ENCODE measurements around the gene NHP2. TPM values are rescaled to one million over a fixed set of nuclear protein-coding genes. Genes with fewer than 3 reads are reported as not detected.
A peak's percentile ranks its signal among the peaks of the same experiment; 100 is the strongest.

NHP2 gene
- total and polyA plus RNA-seq, 10 of the 15 experiments (the other 5 are each of a cell fraction or from before 2014, with no cell fraction given), result 39.2 to 513 (median 198) TPM

DNA sequence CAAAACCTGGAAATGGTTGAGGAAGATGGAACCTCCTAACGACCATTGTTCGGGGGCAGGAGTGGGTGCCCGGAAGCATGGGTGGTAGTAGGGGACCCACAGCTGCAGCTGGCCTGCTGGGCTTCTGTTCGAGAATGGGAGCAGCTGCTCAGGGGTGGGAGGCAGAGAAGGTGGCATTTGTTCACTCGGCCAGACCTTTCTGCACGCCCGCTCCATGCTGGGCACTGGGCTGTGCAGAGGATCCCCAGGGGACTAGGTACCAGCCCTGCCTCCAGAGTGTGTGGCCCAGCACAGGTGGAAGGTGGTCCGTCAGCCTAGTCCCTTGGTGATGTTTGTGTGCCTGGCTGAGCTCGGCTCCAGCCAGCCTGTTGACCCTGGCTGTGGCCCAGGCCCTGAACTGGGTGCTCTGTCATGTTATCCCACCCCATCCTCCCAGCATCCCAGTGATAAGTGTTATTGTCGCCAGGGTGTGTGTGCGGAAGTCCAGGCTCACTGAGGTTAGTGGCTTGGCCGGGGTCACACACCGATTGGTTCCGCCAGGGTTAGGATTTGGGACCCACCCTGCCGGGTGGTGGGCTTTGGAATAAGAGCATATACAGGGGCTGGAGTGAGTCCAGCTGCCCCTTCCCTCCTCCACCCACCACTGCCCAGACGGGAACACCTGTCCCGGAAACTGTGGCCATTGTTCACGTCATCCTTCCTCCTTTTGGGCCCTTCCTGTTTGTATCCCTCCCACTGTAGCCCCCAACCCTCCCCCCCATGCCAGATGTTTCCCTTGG, 35.6 kb downstream of the NHP2 start (continued):
- TF ChIP-seq, protein P1, sequence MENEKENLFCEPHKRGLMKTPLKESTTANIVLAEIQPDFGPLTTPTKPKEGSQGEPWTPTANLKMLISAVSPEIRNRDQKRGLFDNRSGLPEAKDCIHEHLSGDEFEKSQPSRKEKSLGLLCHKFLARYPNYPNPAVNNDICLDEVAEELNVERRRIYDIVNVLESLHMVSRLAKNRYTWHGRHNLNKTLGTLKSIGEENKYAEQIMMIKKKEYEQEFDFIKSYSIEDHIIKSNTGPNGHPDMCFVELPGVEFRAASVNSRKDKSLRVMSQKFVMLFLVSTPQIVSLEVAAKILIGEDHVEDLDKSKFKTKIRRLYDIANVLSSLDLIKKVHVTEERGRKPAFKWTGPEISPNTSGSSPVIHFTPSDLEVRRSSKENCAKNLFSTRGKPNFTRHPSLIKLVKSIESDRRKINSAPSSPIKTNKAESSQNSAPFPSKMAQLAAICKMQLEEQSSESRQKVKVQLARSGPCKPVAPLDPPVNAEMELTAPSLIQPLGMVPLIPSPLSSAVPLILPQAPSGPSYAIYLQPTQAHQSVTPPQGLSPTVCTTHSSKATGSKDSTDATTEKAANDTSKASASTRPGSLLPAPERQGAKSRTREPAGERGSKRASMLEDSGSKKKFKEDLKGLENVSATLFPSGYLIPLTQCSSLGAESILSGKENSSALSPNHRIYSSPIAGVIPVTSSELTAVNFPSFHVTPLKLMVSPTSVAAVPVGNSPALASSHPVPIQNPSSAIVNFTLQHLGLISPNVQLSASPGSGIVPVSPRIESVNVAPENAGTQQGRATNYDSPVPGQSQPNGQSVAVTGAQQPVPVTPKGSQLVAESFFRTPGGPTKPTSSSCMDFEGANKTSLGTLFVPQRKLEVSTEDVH (IDR thresholded peaks at IDR 0.05; ENCODE audit: low read depth, partially characterized antibody), result no peak
- 0 out of 2 replicates have a peak, but pooled peaks have one; percentile 17 for TF ChIP-seq SPI1 (IDR thresholded peaks at IDR 0.05; ENCODE audit: borderline replicate concordance, insufficient read depth, low read depth, low read length)
- TF ChIP-seq IKZF2 (IDR thresholded peaks at IDR 0.05), result peak in 1 of 2 experiments; percentile 22; a peak in 2 of 4 replicates
- TF ChIP-seq MEF2B (IDR thresholded peaks at IDR 0.05; ENCODE audit: partially characterized antibody, poor library complexity, severe bottlenecking), result peak; percentile 46
- TF ChIP-seq NR2F1 (conservative IDR thresholded peaks at IDR 0.05), result peak; percentile 25; the same call in 1 of the 2 replicates

DNA sequence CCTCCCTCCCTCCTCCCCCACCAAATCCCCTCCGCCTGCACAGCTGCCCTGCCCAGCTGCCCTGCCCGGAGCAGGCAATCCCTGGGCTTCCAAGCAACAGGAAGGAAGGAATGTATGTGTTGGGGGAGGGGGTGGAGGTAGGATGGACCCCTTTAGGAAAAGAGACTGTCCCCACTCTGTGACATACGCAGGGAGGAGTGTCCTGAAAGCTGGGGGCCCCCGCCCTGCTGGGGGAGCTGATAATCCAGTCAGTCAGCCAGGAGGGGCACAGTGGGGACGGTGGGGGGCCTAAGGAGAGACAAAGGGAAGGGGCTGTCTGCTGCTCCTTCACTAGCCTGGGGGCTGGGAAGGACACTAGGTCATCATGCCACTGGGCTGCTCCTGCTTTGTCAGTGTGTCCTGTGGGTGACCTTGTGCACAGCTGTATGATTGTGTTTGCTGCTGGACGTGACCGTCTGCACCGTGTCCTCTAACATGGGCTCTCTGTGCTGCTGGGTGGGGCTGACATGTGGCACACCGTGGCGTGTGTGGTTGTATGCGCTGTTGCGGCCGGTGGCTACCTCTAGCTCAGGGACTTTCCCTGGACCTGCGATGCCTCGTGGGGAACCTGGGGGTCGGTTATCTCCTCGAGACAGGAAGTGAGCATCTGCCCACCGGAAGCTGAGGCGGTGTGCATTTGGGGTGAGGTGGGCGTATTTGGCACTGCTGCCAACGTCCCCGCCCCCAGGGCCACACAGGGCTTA, 37.4 kb downstream of the NHP2 start:
- Histone ChIP-seq H3K36me3 (ENCODE audit: control insufficient read depth in 2 of 2, insufficient read depth in 2 of 2, low read length in 1 of 2) (peaks cover 0 to 6% of the 10 kb centered on the region in 2 experiments; a peak in 1 of 4 replicates), H3K4me3 (peak overlapping the region; percentile 88), H4K20me1 (ENCODE audit: control insufficient read depth, insufficient read depth) (no peaks in the 10 kb centered on the region), H3K79me2 (ENCODE audit: control insufficient read depth, insufficient read depth, low read length) (peaks cover 56% of the 10 kb centered on the region), H3K4me2 (ENCODE audit: control insufficient read depth, insufficient read depth) (peak overlapping the region; percentile 84), H3K27ac (ENCODE audit: control insufficient read depth, insufficient read depth) (peak overlapping the region; percentile 72), H3K4me1 (ENCODE audit: control insufficient read depth, insufficient read depth, low read length) (peaks cover 41% of the 10 kb centered on the region), H3K9me3 (replicated peaks; ENCODE audit: control insufficient read depth, insufficient read depth, low read length) (no peaks in the 10 kb centered on the region), H2AFZ (ENCODE audit: control insufficient read depth, low read depth, low read length) (peak overlapping the region; percentile 40), H3K9ac (ENCODE audit: control insufficient read depth, insufficient read depth, low read length) (peak overlapping the region; percentile 70), H3K27me3 (replicated peaks in 1 of 2; ENCODE audit: control insufficient read depth in 2 of 2, insufficient read depth in 2 of 2, low read length in 1 of 2) (no peaks in the 10 kb centered on the region)
- peak; percentile 57 for FAIRE-seq
- WGBS (ENCODE audit: insufficient coverage, insufficient replicate concordance, low lambda C conversion rate, missing lambda C conversion rate), result 5% methylated on average over 22 of the region's 22 CpGs
- ATAC-seq, result peak; percentile 54
- intact Hi-C loops (cut with micrococcal nuclease; ENCODE audit: unreplicated experiment), result loop anchor here (10.0 kb wide), 1 partner anchor 1582 kb away; the partner anchor contains the start of gene RNF44
- ChIA-PET POLR2A (interaction anchor here (0.6 to 1.9 kb wide), 10 partner anchors 10 to 690 kb away, joined by 3 to 7 read pairs (median 4); partner anchors contain the start of genes GRK6, HNRNPAB, NHP2 and RMND5B), SMC1A (ENCODE audit: uncharacterized antibody, unreplicated experiment) (interaction anchor here (1.3 kb wide), 1 partner anchor 10 kb away, joined by 7 read pairs; no protein-coding TSS in a partner anchor), RAD21 (ENCODE audit: unreplicated experiment) (interaction anchor here (0.6 to 1.1 kb wide), 2 partner anchors 37 to 38 kb away, joined by 3 to 4 read pairs; partner anchors contain the start of gene NHP2), CTCF (interaction anchor here (0.6 to 3.0 kb wide), 5 partner anchors 13 to 40 kb away, joined by 3 to 14 read pairs (median 5); partner anchors contain the start of gene NHP2)
- no TSS peak for BruUV-seq (replicated peaks)
- in situ Hi-C loops (cut with MboI), result loop anchor here (10.0 kb wide), 1 partner anchor 1438 kb away; the partner anchor contains the start of gene RUFY1
- DNase-seq (ENCODE audit: low read depth, low spot score), result peak; percentile 87
- TF ChIP-seq HDGF (IDR thresholded peaks at IDR 0.05) (peak; percentile 91), ZNF274 (IDR thresholded peaks at IDR 0.05; ENCODE audit: insufficient read depth, insufficient read length) (no peak), CREM (IDR thresholded peaks at IDR 0.05; ENCODE audit: low read depth) (peak; percentile 52; the same call in 1 of the 2 replicates), NR2C1 (IDR thresholded peaks at IDR 0.05) (no peak), SRF (IDR thresholded peaks at IDR 0.05; ENCODE audit: low read depth in 2 of 2, low read length in 2 of 2) (no peak), TARDBP (IDR thresholded peaks at IDR 0.05; ENCODE audit: borderline replicate concordance) (no peak), POU2F2 (IDR thresholded peaks at IDR 0.05; ENCODE audit: borderline replicate concordance, low read depth, low read length) (no peak), CEBPB (IDR thresholded peaks at IDR 0.05; ENCODE audit: borderline replicate concordance in 1 of 2, low read depth in 2 of 2, low read length in 2 of 2) (no peak)
